Stimulated activated CD4-positive, alpha-beta T cell treated with anti-CD3 and anti-CD28 coated beads, Interleukin-1b, Interleukin-23, amount 100 ng/mL, for 48 hours (primary cell): ENCODE results near the gene KLHL24.
"Not testable (repeated sequence)": the region's sequence is repeated elsewhere in the genome, so short reads cannot be mapped to it uniquely, and the experiment has no call there.

Experiments used
- DNase-seq: peaks from one replicate; pipeline ENCODE4 v3.0.0-alpha.2; 2020

The KLHL24 gene

DNA sequence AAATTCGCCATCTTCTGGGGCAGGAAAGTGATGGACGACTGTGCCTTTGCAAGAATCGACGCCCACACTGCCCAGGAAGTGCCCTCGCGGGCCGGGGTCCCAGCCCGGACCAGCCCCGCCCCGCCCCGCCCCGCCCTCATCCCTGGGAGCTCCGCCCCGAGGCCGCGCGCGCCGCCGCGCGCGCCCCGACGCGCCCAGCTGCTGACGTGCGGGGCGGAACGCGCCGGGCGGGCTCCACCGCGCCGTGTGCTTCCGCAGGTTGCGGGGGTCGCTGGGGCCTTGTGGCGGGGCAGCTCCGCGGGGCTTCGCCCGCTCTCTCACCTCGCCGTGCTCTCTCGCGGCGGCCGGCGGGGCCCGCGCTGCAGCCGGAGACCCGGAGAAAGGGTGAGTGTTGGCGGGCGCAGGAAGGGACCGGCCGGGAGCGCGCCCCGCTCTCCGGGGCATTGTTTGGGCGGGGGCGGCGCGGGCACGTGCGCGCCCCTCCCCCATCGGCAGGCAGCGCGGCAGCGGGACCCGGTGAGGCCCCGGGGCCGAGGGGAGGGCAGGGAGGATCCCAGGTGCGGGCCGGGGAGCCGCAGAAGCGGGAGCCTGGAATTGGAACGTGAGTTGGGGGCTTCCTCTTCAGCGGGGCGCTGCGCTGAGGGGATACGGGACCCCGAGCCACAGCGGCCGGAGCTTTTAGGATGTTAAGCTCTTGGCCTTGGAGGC, 62.3 kb downstream of the KLHL24 start, which contains the start of gene YEATS2:
Gene YEATS2 (plus strand): TSS at position 188 of the 708 bp plus-strand sequence. CDS start 17,366 bp downstream, outside the sequence.
- DNase-seq, result peak; percentile 83

GRCh38 chr3:183698318-183698751, 62.9 kb downstream of the KLHL24 start:
- DNase-seq, result peak; percentile 26

- no peak for DNase-seq
These were observed 63.3 kb downstream of the KLHL24 start for GRCh38 chr3:183698756-183699155.

DNA sequence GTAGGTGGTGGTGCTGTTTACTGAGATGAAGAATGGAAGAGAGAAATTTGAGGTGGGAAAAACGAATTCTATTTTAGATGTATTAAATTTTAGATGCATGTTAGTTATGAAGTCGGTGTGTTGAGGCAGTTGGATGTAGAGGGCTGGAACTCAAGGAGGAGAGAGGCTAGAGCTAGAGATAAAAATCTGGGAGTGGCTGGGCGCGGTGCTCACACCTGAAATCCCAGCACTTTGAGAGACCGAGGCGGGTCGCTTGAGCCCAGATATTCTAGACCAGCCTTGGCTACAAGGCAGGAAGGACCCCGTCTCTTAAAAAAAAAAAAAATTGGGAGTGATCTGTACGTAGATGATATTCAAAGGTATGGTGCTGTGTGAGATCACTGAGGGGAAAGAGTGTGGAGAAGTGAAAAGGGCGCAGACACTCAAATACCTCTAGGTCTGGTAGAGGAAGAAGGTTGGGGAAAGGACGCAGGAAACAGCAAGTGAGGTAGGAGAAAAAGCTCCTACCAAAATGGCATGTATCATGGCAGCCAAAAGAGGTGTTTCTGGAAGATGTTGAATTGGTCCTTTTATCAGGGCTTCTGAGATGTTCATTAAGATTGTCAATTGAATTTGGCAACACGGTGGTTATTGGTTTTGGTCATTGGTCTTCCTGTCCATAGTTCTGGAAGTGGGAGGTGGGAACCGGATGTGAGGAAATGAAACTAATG, 64.0 kb downstream of the KLHL24 start:
- DNase-seq, result no peak

GRCh38 chr3:183701744-183702143, 66.3 kb downstream of the KLHL24 start:
- DNase-seq, result no peak

GRCh38 chr3:183703892-183704291, 68.5 kb downstream of the KLHL24 start:
- not testable (repeated sequence) for DNase-seq

DNA sequence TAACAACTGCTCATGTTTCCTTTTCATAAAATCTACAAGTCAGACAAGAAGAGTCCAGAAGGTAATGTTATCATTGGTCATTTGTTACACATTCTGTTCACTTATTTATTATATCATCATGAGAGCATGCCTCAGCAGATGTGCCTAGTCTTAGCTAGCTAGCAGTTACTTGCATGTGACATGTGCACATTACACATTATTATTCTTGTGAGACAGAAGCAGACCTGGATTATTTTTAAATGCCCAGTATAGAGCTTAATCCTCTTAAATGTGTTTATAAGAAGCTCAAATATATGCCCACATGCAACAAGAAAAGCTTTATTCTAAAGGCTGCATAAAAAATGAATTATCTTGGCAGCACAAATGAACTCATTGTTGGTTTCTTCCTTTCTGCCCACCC, 74.8 kb downstream of the KLHL24 start:
- DNase-seq, result no peak

DNA sequence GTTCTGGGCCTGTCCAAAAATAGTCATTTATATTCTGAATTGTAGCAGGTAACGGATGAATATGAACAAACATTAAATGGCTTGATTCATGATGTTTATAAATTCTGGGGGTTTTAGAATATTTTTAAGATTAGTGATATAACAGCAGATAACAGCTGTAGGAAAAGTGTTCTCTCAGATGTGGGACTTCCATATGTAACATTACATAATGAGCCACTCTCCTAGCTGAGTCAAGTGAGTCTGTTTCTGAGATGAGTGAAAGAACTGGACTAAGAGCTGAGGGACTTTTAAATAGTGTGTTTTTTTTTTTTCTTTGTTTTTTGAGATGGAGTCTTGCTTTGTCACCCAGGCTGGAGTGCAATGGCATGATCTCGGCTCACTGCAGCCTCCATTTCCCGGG, 76.1 kb downstream of the KLHL24 start:
- no peak for DNase-seq

- no peak for DNase-seq
These were observed 79.2 kb downstream of the KLHL24 start for GRCh38 chr3:183714622-183715021.

DNA sequence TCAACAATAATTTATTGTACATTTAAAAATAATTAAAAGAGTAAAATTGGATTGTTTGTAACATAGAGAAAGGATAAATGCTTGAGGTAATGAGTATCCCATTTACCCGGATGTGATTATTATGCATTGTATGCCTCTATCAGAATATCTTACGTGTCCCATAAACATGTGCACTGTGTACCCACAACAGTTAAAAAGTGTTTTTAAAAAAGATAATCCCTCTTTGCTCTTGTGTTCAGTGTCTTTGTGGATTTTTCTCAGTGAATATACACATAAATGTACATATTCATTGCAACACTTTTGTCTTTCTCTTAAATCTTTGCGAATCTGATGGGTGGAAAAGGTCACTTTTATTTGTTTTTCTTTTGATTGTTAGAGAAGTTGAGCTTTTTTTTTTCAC, 82.6 kb downstream of the KLHL24 start:
- no peak for DNase-seq

DNA sequence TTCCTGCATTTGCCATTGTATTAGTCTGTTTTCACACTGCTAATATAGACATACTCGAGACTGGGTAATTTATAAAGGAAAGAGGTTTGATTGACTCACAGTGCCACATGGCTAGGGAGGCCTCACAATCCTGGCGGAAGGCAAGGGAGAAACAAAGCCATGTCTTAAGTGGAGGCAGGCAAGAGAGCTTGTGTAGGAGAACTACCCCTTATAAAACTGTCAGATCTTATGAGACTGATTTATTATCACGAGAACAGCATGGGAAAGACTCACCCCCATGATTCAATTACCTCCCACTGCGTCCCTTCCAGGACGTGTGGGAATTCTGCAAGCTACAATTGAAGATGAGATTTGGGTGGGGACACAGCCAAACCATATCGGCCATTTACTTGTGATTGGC, 90.0 kb downstream of the KLHL24 start:
- DNase-seq, result no peak

DNA sequence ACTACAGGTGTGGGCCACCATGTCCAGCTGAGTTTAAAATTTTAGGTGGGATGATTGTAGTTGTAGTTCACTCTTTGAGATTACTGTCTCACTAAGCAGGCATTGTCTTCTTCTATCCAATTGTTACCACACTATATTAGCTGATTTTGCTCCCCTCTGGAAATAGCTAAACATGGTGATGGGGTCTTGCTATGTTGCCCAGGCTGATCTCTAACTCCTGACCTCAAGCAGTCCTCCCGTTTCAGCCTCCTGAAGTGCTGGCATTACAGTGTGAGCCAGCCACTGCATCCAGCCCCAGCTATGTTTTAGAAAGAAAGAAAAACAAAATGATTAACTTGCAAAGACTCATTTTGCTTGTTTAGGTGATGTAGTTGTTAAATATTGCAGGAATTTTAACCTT, 92.8 kb downstream of the KLHL24 start:
- DNase-seq, result no peak

DNA sequence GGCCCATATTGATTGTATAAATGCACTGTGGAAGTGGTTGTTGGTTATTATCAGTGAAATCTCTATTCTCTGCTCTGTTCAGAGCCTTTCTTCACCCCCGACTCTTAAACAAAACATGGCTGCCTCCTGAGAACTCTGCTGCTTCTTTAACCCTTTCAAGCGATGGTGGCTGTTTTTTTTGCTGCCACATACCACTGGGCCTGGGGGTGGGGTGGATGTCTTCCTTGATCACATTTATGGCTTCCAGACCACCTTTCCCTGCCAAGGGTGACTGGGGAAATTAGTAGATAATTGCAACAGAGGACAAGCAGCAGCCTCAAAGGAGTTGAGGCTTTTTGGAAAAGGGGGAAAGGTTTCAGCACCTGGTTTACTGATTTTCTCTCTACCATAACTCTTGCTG, 94.9 kb downstream of the KLHL24 start:
- DNase-seq, result no peak

DNA sequence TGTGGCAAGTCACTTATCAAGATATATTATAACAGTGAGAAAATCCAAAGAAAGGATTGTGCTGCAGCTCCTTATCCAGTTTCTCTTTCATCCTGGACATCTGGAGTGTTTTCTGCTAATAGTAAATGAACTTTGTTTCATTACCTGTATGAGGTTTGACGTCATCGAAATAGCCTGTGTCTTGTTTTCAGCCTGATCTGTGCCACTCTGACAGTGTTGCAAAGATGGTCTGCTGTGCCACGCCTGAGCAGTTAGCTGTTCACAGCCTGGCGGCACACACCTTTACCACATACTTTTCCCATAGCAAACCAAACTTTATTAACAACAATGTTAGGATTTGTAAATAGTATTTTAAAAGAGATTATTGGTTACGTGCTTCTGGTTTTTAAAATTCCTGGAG, 96.2 kb downstream of the KLHL24 start:
- no peak for DNase-seq

GRCh38 chr3:183733553-183733952, 98.1 kb downstream of the KLHL24 start:
- DNase-seq, result no peak
